HepG2 (cell line): ENCODE data around the gene SMAP1.

Source experiments
- POLR2AphosphoS5 ChIP-seq: IDR thresholded peaks from 2 replicates; pipeline ENCODE4 v1.6.1; 2012; ENCODE audit warnings: low read depth, low read length
- SIN3A ChIP-seq: IDR thresholded peaks from 2 replicates; pipeline ENCODE4 v1.6.1; 2011; ENCODE audit warnings: low read depth, mild to moderate bottlenecking, control low read depth, low read length, borderline replicate concordance
- ZNF496 ChIP-seq: sonication (generic); formaldehyde crosslinking; IDR thresholded peaks from 2 replicates; pipeline ENCODE4 v1.8.1; 2023; ENCODE audit warnings: mild to moderate bottlenecking, moderate library complexity, missing genetic modification reagents; ENCODE audit not compliant: insufficient replicate concordance

DNA sequence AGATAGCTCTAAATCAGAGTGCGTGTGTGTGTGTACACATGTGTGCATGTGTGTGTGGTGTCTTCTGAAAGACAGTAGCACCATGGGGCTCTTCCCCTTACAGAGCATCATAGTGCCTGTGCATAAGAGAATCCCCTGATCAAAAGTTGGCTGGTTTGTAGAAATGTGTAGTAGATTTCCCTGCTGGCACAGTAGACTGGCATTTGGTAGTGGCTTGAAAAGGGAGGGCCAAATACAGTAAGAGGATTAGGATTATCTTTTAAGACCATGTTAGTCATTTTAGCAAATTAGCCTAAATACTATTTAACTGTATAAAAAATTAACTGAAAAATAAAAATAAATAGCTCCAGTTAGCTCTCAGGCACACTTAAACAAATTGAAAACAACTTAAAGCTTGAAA, 176.6 kb downstream of the SMAP1 start:
- no peak for TF ChIP-seq ZNF496
- no peak for TF ChIP-seq SIN3A
- TF ChIP-seq POLR2AphosphoS5: no peak
